Type B pancreatic cell (in vitro differentiated cells): ENCODE data around the gene TMEM150A. TPM values are rescaled to one million over a fixed set of nuclear protein-coding genes. Genes with fewer than 3 reads are reported as not detected.
"Not testable (repeated sequence)": the region's sequence is repeated elsewhere in the genome, so short reads cannot be mapped to it uniquely, and the experiment has no call there.

Experiments used
- DNase-seq: peaks from one replicate; pipeline ENCODE4 v3.0.0; 2021; ENCODE audit warnings: mixed read lengths; ENCODE audit not compliant: unreplicated experiment; ENCODE audit errors: extremely low spot score
- H3K27ac Mint-ChIP-seq: 2 replicates; pipeline ENCODE4 v1.8.0; 2021; ENCODE audit warnings: mild to moderate bottlenecking, mixed read lengths
- H3K27me3 Mint-ChIP-seq: 2 replicates; pipeline ENCODE4 v1.8.0; 2021; ENCODE audit warnings: mixed read lengths
- H3K36me3 Mint-ChIP-seq: 2 replicates; pipeline ENCODE4 v1.8.0; 2021; ENCODE audit warnings: mixed read lengths
- H3K4me1 Mint-ChIP-seq: one replicate; pipeline ENCODE4 v1.8.0; 2021; ENCODE audit warnings: mixed read lengths; ENCODE audit not compliant: unreplicated experiment
- H3K4me3 Mint-ChIP-seq: 2 replicates; pipeline ENCODE4 v1.8.0; 2021; ENCODE audit warnings: mild to moderate bottlenecking, mixed read lengths
- H3K9me3 Mint-ChIP-seq: 2 replicates; pipeline ENCODE4 v1.8.0; 2021; ENCODE audit warnings: mixed read lengths
- CTCF ChIP-seq: fragments of 200-600 bp; sonication (generic); conservative IDR thresholded peaks from 2 replicates; pipeline ENCODE4 v1.5.0; 2021; ENCODE audit warnings: antibody characterized with exemption, mild to moderate bottlenecking
- total RNA-seq: library from RNA; stranded (reverse); gene quantifications from 2 replicates; pipeline ENCODE4 v1.2.1, GENCODE V29; 2021; ENCODE audit warnings: low replicate concordance

Gene TMEM150A
- total RNA-seq, 1 donor from 2014 or later: 19.8 TPM

GRCh38 chr2:85611217-85611704, 8.8 kb upstream of the TMEM150A start:
- peaks cover under 1% of the 10 kb centered on the region for H3K4me1 Mint-ChIP-seq
- peak overlapping the region; percentile 96 for H3K4me3 Mint-ChIP-seq
- no peaks in the 10 kb centered on the region for H3K9me3 Mint-ChIP-seq
- no peak for TF ChIP-seq CTCF
- H3K27ac Mint-ChIP-seq: peak overlapping the region; percentile 89
- H3K36me3 Mint-ChIP-seq: peaks cover 11% of the 10 kb centered on the region
- no peak for DNase-seq
- no peaks in the 10 kb centered on the region for H3K27me3 Mint-ChIP-seq

GRCh38 chr2:85607268-85608215, 5.0 kb upstream of the TMEM150A start:
- Mint-ChIP-seq H3K4me3 (peak overlapping the region; percentile 37), H3K27ac (peak overlapping the region; percentile 77), H3K9me3 (no peaks in the 10 kb centered on the region), H3K36me3 (peaks cover 11% of the 10 kb centered on the region), H3K4me1 (peaks cover 25% of the 10 kb centered on the region), H3K27me3 (no peaks in the 10 kb centered on the region)
- no peak for DNase-seq
- TF ChIP-seq CTCF: no peak

GRCh38 chr2:85606116-85606455, 3.6 kb upstream of the TMEM150A start:
- Mint-ChIP-seq H3K27me3 (no peaks in the 10 kb centered on the region), H3K36me3 (peaks cover 11% of the 10 kb centered on the region), H3K4me1 (peaks cover 25% of the 10 kb centered on the region), H3K9me3 (no peaks in the 10 kb centered on the region), H3K4me3 (peak overlapping the region; percentile 24), H3K27ac (peak overlapping the region; percentile 28)
- TF ChIP-seq CTCF: no peak
- no peak for DNase-seq

GRCh38 chr2:85605406-85606115, 3.1 kb upstream of the TMEM150A start:
- H3K27me3 Mint-ChIP-seq: no peaks in the 10 kb centered on the region
- H3K27ac Mint-ChIP-seq: peak overlapping the region; percentile 28
- no peak for TF ChIP-seq CTCF
- no peak for DNase-seq
- H3K4me1 Mint-ChIP-seq: peaks cover 25% of the 10 kb centered on the region
- peaks cover 11% of the 10 kb centered on the region for H3K36me3 Mint-ChIP-seq
- peak overlapping the region; percentile 55 for H3K4me3 Mint-ChIP-seq
- H3K9me3 Mint-ChIP-seq: no peaks in the 10 kb centered on the region

GRCh38 chr2:85604568-85605339, 2.3 kb upstream of the TMEM150A start:
- Mint-ChIP-seq H3K4me1 (peaks cover 25% of the 10 kb centered on the region), H3K4me3 (peak overlapping the region; percentile 55), H3K27me3 (no peaks in the 10 kb centered on the region), H3K27ac (peak overlapping the region; percentile 28), H3K36me3 (peaks cover 11% of the 10 kb centered on the region), H3K9me3 (no peaks in the 10 kb centered on the region)
- no peak for TF ChIP-seq CTCF
- DNase-seq: no peak

- Mint-ChIP-seq H3K4me1 (peaks cover 25% of the 10 kb centered on the region), H3K4me3 (peak overlapping the region; percentile 90), H3K27ac (peak overlapping the region; percentile 48)
- H3K36me3 Mint-ChIP-seq, DNase-seq, H3K9me3 Mint-ChIP-seq, H3K27me3 Mint-ChIP-seq: not testable (repeated sequence)
These were observed 1.6 kb upstream of the TMEM150A start for GRCh38 chr2:85604133-85604444.
